ENCODE results near the gene POLR1A.

- TF ChIP-seq CTCF (IDR thresholded peaks at IDR 0.05) (no peak), SIN3A (IDR thresholded peaks at IDR 0.05; ENCODE audit: borderline replicate concordance, insufficient read depth, low read depth, low read length) (no peak), POLR2AphosphoS5 (IDR thresholded peaks at IDR 0.05; ENCODE audit: low read depth, low read length) (no peak), REST (IDR thresholded peaks at IDR 0.05; ENCODE audit: insufficient read depth in 1 of 2, low read depth in 2 of 2, low read length in 1 of 2) (no peak)
Observed at GRCh38 chr2:86143926-86144685, 38.4 kb upstream of the POLR1A start.

All from Panc1 (cell line).